Fibroblast of skin of back (primary cell): ENCODE results near the gene UBE2B.
"Not testable (repeated sequence)": the region's sequence is repeated elsewhere in the genome, so short reads cannot be mapped to it uniquely, and the experiment has no call there.

Experiments used
- DNase-seq: peaks from one replicate; pipeline ENCODE4 v3.0.0-alpha.2; 2013

The UBE2B gene

DNA sequence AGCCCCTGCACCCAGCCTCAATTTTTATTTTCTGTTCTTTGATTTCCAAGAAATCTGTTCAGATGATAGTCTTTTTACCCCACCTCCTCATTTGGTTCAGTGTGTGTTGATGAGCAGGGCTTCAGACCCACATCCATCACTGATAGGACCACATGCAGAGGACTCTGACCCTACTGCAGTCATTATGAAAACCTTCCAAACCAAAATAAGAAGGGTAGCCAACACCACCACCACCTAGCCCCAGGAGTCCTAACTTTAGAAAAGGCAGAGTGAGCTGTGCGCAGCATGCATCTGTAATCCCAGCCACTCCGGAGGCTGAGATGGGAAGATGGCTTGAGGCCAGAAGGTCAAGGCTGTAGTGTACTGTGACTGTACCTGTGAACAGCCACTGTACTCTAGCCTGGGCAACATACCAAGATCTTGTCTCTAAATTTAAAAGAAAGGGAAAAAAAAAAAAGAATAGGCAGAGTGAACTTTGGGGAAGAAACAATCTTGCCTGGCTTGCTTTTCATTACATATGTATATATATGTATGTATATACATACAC, 27.3 kb downstream of the UBE2B start:
- no peak for DNase-seq

- no peak for DNase-seq
Measured at GRCh38 chr5:134403951-134404350, 32.6 kb downstream of the UBE2B start.

GRCh38 chr5:134406390-134406789, 35.0 kb downstream of the UBE2B start:
- DNase-seq = peak; percentile 39

DNA sequence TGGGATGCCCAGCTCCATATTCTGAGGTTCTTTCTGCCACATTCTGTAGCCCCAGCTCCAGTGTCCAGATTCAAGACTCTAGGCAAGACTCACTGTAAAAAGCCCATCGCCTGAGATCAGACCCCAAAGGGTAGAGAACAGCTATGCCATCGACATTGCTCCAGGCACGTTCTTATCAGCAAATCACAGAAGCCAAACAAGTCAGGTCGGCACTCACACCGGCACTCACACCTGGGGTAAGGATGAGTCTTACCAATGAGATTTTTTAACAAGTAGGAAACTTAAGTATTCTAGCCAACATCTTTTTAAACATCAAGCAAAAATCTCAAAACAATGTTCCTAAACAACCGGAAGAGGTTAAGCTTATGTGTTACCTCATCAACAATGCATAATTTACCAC, 38.0 kb downstream of the UBE2B start:
- DNase-seq = no peak

DNA sequence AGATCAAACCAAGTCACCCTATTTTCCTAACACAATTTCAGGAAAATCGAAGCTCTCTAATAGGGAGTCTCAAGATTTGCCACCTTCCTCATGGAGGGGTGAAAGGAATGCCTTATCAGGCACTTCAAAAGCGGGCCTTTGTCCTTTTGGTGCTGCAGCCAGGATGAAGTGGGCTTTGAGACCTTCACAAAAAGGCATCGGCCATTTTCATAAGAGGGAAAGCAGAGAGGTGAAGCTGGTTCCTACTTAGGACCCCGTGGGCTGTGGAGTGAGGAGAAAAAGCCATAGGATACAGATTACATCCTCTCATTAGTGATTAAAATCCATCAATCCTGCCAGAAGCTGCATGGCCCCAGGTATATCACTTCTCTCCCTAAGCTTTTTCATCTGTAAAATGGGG, 39.5 kb downstream of the UBE2B start:
- DNase-seq = no peak

- DNase-seq = no peak
Measured at GRCh38 chr5:134411228-134411545, 39.8 kb downstream of the UBE2B start.

GRCh38 chr5:134411546-134412266, 40.3 kb downstream of the UBE2B start, which contains the start of gene CDKN2AIPNL:
Gene CDKN2AIPNL (minus strand): TSS chr5:134411881. CDS start chr5:134411854, 27 bp downstream.
- DNase-seq = peak; percentile 87

DNA sequence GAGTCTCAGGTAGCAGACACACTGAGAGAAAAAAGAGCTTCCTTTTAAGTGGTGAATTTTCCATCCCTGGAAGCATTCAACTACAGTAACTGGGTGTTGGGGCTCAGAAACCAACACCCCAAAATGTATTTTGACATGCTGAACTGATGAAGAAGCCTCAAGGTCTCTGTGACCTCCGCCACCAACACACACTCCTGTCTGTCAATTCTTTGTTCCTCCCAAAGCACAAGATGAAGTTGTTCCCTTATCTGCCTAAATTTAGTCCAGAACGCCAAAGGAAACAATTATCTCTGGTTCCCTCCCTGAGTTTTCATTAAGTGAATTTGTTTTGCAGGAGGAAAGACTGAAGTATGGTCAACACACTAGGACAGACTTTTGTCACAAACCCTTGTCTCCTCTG, 41.7 kb downstream of the UBE2B start:
- no peak for DNase-seq

DNA sequence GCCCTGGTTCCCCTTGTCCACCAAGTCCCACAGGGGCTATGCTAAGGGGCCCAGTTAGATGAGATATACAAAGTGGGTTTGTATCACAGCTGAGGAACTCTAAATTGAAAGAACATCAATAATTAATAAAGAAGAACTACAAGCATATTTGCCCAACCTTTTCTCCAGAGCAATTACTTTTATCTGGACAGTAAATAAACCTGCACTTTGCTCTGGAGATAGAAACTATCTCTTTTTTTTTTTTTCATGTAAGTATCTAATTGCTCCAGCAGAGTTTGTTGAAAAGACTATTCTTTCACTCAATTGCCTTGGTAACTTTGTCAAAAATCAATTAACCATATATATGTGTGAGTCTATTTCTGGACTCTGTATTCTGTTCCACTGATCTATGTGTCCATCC, 46.3 kb downstream of the UBE2B start:
- DNase-seq = no peak

DNA sequence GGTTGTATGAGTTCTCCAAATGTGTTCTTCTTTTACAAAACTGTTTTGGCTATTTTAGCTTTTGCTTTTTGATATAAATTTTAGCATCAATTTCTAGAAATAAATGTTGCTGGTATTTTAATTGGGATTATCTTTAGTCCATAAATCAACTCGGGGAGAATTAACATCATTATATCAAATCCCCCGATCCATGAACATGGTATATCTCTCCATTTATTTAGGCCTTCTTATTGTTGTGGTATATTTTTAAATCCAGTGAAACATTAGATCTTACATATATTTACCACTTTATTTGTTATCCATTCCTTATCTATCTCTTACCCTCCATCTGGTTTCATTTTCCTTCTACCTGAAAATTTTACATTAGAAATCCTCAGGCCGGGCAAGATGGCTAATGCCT, 47.6 kb downstream of the UBE2B start:
- DNase-seq = no peak

DNA sequence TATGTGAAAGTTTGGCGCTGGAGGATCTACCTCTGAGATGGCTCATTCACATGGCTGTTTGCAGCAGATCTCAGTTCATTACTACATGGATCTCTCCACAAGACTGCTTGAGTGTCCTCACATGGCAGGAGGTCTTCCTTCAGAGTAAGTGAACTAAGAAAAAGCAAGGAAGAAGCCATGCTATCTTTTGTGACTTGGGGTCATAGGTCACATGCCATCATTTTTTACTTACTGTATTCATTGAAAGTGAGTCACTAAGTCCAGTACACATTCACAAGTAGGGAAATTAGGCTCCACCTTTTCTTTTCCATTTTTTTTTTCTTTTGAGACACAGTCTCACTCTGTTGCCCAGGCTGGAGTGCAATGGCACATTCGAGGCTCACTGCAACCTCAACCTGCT, 49.0 kb downstream of the UBE2B start:
- DNase-seq = no peak

GRCh38 chr5:134421038-134421437, 49.7 kb downstream of the UBE2B start:
- DNase-seq = not testable (repeated sequence)

DNA sequence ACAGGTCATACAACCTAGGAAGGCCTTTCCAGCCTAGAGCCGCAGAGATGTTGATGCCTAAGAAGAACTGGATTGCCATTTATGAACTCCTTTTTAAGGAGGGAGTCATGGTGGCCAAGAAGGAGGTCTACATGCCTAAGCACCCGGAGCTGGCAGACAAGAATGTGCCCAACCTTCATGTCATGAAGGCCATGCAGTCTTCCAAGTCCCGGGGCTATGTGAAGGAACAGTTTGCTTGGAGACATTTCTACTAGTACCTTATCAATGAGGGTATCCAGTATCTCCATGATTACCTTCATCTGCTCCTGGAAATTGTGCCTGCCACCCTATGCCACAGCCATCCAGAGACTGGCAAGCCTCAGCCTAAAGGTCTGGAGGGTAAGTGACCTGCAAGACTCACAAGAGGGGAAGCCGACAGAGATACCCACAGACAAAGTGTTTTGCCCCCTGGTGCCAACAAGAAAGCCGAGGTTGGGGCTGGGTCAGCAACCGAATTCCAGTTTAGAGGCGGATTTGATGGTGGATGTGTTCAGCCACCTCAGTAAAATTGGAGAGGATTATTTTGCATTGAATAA, 51.5 kb downstream of the UBE2B start:
- DNase-seq = no peak

DNA sequence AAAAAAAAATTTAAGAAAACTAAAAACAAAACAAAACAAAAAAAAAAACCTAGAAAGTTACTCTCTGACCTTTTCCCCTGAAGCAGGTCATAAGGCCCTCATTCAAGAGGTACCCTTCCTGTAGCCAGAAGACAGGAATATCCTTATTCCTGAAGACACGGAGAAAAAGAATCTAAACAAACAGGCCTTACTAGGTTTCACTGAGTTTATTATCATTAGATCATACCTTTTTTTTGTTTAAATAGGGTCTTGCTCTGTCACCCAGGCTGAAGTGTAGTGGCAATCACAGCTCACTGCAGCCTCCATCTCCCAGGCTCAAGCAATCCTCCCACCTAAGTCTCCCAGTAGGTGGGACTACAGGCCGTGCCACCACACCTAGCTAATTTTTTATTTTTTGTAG, 52.0 kb downstream of the UBE2B start:
- no peak for DNase-seq

- no peak for DNase-seq
Measured at GRCh38 chr5:134426361-134426760, 55.0 kb downstream of the UBE2B start.

DNA sequence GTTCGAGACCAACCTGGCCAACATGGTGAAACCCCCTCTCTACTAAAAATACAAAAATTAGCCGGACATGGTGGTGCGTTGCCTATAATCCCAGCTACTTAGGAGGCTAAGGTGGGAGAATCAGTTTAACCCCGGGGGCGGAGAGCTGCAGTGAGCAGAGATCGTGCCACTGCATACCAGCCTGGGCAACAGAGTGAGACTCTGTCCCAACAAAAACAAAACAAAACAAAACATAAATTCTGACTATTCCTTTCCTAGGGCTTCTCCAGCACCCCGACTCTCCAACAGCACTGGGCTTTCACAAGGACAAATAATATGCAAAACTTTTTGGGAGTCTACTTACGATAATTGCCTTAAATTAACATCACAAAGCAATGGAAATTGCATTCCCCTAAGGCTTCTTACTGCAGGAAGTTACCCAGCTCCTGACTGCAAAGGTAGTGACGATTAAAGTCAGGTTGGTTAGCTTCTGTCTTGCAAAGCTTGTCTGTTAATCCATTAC, 56.2 kb downstream of the UBE2B start:
- DNase-seq = no peak

DNA sequence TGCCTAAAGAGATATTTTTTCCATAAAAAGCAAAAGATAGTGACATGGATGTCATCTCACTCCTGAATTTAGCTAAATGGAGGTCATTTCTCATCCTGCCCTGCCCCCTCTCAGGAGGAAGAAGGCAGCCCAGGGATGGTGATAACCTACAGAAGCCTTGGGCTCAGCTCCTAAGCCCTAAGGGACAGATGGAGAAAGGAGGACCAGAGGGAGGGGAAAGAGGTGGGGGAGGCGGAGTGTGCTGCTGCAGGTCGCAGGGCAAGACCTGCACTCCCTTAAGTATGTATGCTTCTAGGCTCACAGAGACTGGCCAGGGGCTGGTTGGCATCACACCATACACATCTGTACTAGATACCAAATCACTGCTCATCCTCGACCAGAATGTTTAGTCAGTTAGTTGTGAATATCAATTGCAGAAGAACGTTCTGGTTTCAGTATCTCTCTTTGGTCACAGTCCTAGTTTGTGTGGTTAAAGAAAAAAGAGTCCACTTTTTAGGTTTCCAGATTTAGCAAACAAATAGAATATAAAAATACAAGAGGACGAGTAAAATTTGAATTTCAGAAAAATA, 58.7 kb downstream of the UBE2B start:
- DNase-seq = no peak

DNA sequence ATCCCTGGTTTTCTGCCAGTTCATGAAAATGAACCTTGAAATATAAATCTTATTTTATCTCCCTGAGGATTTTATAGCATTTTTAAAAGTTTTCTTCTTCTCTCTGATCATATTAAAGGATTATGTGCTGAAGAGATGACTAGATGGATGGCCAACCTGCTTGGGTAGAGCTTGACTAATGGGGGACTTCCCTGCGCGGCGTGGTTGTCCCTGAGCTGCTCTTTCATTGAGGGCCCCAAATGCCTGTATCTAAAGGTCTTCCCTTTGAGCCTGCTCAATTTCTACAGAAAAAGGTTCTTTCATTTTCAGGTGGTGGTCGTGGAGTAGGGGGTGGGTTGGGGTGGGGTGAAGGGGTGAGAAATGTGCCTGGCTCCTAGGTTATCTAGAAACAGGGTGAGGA, 60.8 kb downstream of the UBE2B start:
- no peak for DNase-seq

GRCh38 chr5:134432677-134433359, 61.4 kb downstream of the UBE2B start:
- no peak for DNase-seq

DNA sequence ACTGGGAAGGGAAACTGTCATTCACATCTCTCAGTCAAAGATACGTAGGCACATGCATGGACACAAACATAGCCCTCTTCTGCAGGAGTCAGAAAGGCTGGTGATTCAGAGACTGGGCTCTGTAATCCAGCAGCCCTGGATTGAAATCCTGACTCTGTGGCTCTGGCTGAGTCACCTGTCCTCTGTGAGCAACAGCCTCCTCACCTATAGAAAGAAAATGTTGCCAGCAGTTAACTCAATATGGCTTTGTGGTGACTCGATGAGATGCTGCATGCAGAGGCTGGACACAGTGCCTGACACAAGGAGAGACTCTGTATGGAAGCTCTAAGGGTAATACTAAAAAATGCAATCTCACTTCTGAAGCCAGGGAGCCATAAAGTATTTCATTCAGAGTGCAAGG, 64.2 kb downstream of the UBE2B start:
- peak; percentile 30 for DNase-seq

DNA sequence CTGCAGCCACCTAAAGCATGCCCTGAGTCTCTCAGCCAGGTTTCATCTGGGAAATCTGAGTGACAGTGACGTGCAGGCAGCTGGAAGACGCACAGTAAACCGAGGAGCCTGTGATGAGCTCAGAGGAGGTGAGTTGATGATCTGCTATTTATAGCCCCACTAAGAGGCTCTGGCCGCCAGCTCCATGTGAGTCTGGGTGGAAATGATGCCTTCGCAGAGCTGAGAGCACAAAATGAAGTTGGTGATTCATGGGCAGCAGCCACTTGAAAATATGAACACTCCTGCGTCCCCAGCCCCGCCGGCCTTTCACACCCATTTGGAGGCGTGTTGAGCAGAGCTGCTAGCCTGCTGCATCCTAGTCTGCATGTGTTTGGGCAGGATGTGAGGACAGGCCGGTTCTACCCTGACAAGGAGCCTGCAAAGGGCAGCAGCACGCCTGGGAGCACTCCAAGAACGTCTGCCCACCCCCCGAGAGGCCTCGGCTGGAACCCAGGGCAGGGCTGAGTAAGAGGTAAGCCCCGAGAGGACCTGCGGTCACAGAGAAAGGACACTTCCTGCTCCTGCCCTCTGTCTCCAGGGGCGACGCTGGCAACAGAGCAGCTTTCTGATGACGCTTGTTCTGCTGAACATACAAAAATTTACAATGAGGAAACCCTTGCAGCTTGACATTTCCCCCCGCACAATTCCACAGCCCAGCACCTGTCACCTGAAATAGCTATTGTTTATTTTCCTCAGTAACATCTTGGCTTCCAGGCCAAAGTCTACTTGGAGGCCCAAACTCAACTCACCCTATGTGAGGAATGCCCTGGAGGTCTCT, 65.4 kb downstream of the UBE2B start:
- peak; percentile 80 for DNase-seq

GRCh38 chr5:134437340-134437846, 66.0 kb downstream of the UBE2B start:
- DNase-seq = no peak
